HCEC 1CT (cell line): Measurements from ENCODE around the gene SPNS3.

Source experiments
- DNase-seq: peaks from one replicate; pipeline ENCODE4 v3.0.0-alpha.2; 2017

Gene SPNS3

GRCh38 chr17:4490637-4491061, 56.9 kb downstream of the SPNS3 start:
- DNase-seq = no peak

GRCh38 chr17:4492721-4493561, 59.2 kb downstream of the SPNS3 start:
- no peak for DNase-seq

GRCh38 chr17:4497101-4497824, 63.5 kb downstream of the SPNS3 start:
- peak; percentile 29 for DNase-seq

GRCh38 chr17:4498461-4499397, 65.0 kb downstream of the SPNS3 start, which contains the start of gene SPNS2:
Gene SPNS2 (plus strand): TSS chr17:4498881. CDS start chr17:4499048, 167 bp downstream.
- peak; percentile 13 for DNase-seq

GRCh38 chr17:4499431-4500190, 65.9 kb downstream of the SPNS3 start:
- peak; percentile 2 for DNase-seq

GRCh38 chr17:4500191-4500571, 66.4 kb downstream of the SPNS3 start:
- DNase-seq = no peak

- DNase-seq = no peak
These were observed 67.7 kb downstream of the SPNS3 start for GRCh38 chr17:4501295-4501949.

- no peak for DNase-seq
These were observed 68.9 kb downstream of the SPNS3 start for GRCh38 chr17:4502466-4503154.

- no peak for DNase-seq
These were observed 69.7 kb downstream of the SPNS3 start for GRCh38 chr17:4503283-4504025.

GRCh38 chr17:4504188-4504587, 70.4 kb downstream of the SPNS3 start:
- DNase-seq = no peak

- no peak for DNase-seq
These were observed 71.4 kb downstream of the SPNS3 start for GRCh38 chr17:4505187-4505586.

- DNase-seq = no peak
These were observed 72.6 kb downstream of the SPNS3 start for GRCh38 chr17:4506175-4506813.

- no peak for DNase-seq
These were observed 73.2 kb downstream of the SPNS3 start for GRCh38 chr17:4506892-4507291.

GRCh38 chr17:4507361-4508111, 73.8 kb downstream of the SPNS3 start:
- no peak for DNase-seq

GRCh38 chr17:4508207-4508606, 74.5 kb downstream of the SPNS3 start:
- no peak for DNase-seq

- DNase-seq = no peak
These were observed 75.7 kb downstream of the SPNS3 start for GRCh38 chr17:4509401-4509800.

- DNase-seq = no peak
These were observed 76.3 kb downstream of the SPNS3 start for GRCh38 chr17:4509923-4510617.

GRCh38 chr17:4510618-4510941, 76.8 kb downstream of the SPNS3 start:
- DNase-seq = no peak
